T47D (cell line): ENCODE data around the gene ANKRD44.
"Not testable (repeated sequence)": the region's sequence is repeated elsewhere in the genome, so short reads cannot be mapped to it uniquely, and the experiment has no call there.

ENCODE experiments used
- DNase-seq, 2 experiments: peaks; one replicate each; pipeline versions ENCODE4 v3.0.0 to v3.0.0-alpha.2; 2011 to 2012; ENCODE audit warnings: low read depth in 1 of 2, low spot score in 1 of 2
- JUND ChIP-seq: IDR thresholded peaks from 2 replicates; pipeline ENCODE4 v1.6.1; 2012; ENCODE audit warnings: low read depth
- in situ Hi-C: cut with HindIII; loops from 2 replicates; pipeline ENCODE4 v1.10.0; 2016; ENCODE audit warnings: low sequenced_read_pairs, low pct_unique_long_range_greater_than_20kb

Gene ANKRD44

DNA sequence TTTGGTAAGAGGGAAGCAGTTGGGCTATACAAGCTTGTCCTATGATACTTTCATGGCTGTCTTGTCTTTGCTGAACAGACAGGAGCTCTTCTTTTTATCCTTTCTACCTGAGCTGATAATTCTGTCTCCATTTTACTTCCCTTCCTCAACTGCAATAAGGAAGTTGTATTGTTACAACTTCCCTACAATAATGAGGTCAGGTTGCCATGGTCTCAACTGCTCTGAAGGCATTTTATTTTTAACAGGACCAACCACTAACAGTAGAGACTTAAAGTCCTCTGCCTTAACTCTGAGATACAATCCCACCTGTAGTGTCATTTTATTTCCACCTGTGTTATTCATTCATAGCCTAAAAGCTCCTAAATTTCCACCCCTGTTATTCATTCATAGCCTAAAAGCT, 265.5 kb downstream of the ANKRD44 start:
- no peak for DNase-seq
- no peak for TF ChIP-seq JUND
- in situ Hi-C loops: no loop called here

- TF ChIP-seq JUND: no peak
- DNase-seq: no peak
- in situ Hi-C loops: no loop called here
Measured at GRCh38 chr2:197042739-197043196, 267.8 kb downstream of the ANKRD44 start.

- in situ Hi-C loops: no loop called here
- DNase-seq: peak in 1 of 2 experiments; percentile 1
- no peak for TF ChIP-seq JUND
Measured at GRCh38 chr2:197037863-197038398, 272.6 kb downstream of the ANKRD44 start.

- no peak for TF ChIP-seq JUND
- in situ Hi-C loops: no loop called here
- DNase-seq: no peak
Measured at GRCh38 chr2:197035002-197035401, 275.6 kb downstream of the ANKRD44 start.

DNA sequence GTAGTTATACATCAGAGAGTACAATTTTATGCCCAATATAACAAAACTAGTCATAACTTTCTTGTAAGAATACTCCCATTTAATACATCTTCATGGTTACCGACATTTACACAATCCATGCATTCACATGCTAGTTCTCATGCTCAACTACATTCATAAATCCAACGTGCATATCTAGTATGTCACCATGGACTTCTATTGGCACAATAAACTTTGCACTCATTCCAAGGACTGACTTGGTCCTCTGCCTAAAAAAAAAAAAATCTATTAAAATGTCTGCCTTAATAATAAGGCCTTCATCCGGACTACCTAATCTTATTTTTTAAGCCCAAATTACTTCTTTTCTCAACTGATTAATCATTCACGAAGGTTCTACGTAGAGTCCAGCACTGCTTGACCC, 276.3 kb downstream of the ANKRD44 start:
- no peak for TF ChIP-seq JUND
- in situ Hi-C loops: no loop called here
- no peak for DNase-seq

DNA sequence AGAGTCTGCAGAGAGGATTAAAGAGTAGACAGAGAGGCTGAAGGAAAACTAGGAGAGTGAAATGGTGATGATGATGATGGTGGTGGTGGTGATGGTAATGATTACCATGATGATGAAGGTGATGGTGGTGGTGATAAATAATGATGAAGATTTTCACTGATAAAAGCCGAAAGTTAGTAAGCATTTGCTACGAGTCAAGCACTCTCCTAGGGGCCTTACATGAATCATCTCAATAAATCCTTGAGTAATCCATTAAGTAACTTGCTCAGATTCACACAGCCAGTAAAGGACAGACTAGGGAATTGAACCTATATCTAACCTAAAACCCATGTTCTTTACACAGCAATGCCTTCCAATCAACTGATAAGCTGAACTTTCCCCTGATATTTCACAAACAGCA, 277.4 kb downstream of the ANKRD44 start:
- no peak for TF ChIP-seq JUND
- in situ Hi-C loops: no loop called here
- no peak for DNase-seq

DNA sequence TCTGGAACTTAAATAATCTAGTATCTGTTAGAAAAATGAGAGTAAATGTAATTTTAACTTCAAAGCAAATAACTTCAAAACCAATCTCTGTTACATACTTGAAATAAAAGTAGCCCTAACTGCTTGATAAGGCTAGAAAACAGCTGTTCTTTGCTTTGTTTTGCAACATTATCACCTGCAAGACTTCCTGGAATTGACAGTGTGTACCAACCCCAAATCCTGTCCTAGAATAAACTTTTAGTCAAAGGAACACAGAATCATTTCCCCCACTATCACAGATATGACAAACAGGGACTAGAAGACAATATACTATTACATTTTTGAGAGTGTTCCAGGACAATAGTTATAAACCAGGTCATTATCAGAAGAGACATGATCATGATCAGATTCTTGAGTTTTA, 278.8 kb downstream of the ANKRD44 start:
- TF ChIP-seq JUND: no peak
- DNase-seq: no peak
- in situ Hi-C loops: no loop called here

DNA sequence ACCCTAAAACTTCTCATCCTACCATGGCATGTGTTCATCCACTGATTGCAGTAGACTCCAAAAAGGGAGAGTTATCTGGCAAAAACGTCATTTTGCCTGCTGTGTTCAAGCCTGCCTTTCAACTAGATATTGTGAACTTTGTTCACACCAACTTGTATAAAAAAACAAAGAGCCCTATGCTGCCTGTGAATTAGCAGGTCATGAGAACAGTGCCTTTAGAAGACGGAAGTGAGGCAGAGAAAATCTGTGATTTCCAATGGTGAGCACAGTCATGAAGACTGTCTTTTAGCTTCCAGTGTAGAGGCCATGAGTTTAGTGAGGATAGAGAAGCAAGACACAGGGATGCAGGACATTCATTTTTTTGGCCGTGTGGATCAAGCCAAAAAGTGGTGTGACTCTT, 280.5 kb downstream of the ANKRD44 start:
- DNase-seq: no peak
- in situ Hi-C loops: no loop called here
- TF ChIP-seq JUND: no peak

- no peak for TF ChIP-seq JUND
- in situ Hi-C loops: no loop called here
- no peak for DNase-seq
Measured at GRCh38 chr2:197028633-197029032, 281.9 kb downstream of the ANKRD44 start.

- DNase-seq: peak in 1 of 2 experiments; percentile 1
- in situ Hi-C loops: no loop called here
Measured at GRCh38 chr2:197028230-197028629, 282.4 kb downstream of the ANKRD44 start.

GRCh38 chr2:197024206-197024605, 286.4 kb downstream of the ANKRD44 start:
- in situ Hi-C loops: no loop called here
- no peak for TF ChIP-seq JUND
- DNase-seq: no peak

More at GRCh38 chr2:197028230-197028629, 282.4 kb downstream of the ANKRD44 start:
- no peak for TF ChIP-seq JUND

- DNase-seq, in situ Hi-C loops: not testable (repeated sequence)
Measured at GRCh38 chr2:197020921-197021320, 289.7 kb downstream of the ANKRD44 start.

GRCh38 chr2:197013098-197013497, 297.5 kb downstream of the ANKRD44 start:
- in situ Hi-C loops: no loop called here

More at GRCh38 chr2:197013098-197013497, 297.5 kb downstream of the ANKRD44 start:
- TF ChIP-seq JUND: no peak
- no peak for DNase-seq
